Lung (tissue), 4 donors: ENCODE measurements around the gene ADGRG2. TPM values are rescaled to one million over a fixed set of nuclear protein-coding genes. Genes with fewer than 3 reads are reported as not detected.

Experiments used
- polyA plus RNA-seq, 2 donors: library from polyadenylated mRNA; stranded (reverse); fragments of 200-250 nt; gene quantifications; one replicate each; pipeline ENCODE4 v1.2.1, GENCODE V29; 2013
- total RNA-seq, 2 donors: library from RNA; depleted of rRNA in 1 of 2; stranded (reverse); fragments of >200 nt in 1 of 2; gene quantifications; one replicate each; pipeline ENCODE4 v1.2.1, GENCODE V29; 2014 to 2021
- donor health status: Bipolar disorder and iron deficiency.
- donor health status: healthy.
- donor health status: DM: yes; HTN: yes; CAD: no.

ADGRG2 gene
- total and polyA plus RNA-seq, 4 donors, result 0.24 to 10.5 (median 1.00) TPM

Other genes with a start within 250 kb of the ADGRG2 start
- gene PHKA2, start 138.4 kb downstream of the ADGRG2 start, total RNA-seq, result 10 to 100 TPM; 26.9 to 34.3 TPM
- 10 to 100 TPM; 14.2 to 18.7 TPM for gene PHKA2, start 138.4 kb downstream of the ADGRG2 start, polyA plus RNA-seq
- gene PDHA1, start 221.5 kb upstream of the ADGRG2 start, total RNA-seq, result 100 to 1,000 TPM in 1 of 2 donors, 10 to 100 TPM in 1; 98.9 to 125 TPM
- gene PDHA1, start 221.5 kb upstream of the ADGRG2 start, polyA plus RNA-seq, result 100 to 1,000 TPM in 1 of 2 donors, 10 to 100 TPM in 1; 93.7 to 116 TPM